ENCODE data around the gene TRMT11. TPM values are rescaled to one million over a fixed set of nuclear protein-coding genes. Genes with fewer than 3 reads are reported as not detected.
"Not testable (repeated sequence)": the region's sequence is repeated elsewhere in the genome, so short reads cannot be mapped to it uniquely, and the experiment has no call there.

TRMT11 gene
- total and polyA plus RNA-seq, 10 donors = 10.7 to 37.7 (median 22.2) TPM

DNA sequence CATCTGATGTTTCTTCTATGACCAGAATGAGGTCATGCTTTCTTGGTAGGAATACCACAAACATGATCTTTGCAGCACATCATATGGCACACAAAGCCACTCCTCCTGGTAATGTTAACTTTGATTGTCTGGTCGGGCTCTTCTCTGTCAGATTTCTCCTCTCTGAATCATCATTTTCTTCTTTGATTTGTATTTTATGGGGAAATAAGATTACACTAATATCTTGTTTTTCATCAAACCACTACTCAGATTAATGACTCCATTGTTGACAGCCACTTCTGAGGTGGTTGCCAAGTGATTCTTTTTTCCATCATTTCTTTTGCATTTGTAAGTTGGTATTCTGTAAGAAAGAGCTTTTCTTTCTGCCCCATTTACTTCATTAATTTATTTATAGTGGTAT, 29.5 kb downstream of the TRMT11 start:
- intact Hi-C loops (cut with DNase I; ENCODE audit: low total_unique reads) = no loop called here
- H3K27ac ChIP-seq = no peak overlapping the region
- H3K27me3 ChIP-seq (replicated peaks in 1 of 7) = no peaks in the 10 kb centered on the region
- 83 to 94% (median 85%) methylated on average over 1 of the region's 1 CpG for WGBS, 5 donors
- peaks cover 0 to 96% (median 62%) of the 10 kb centered on the region in 6 donors for H3K36me3 ChIP-seq
- DNase-seq = no peak
- no peak for TF ChIP-seq POLR2A (IDR thresholded peaks at IDR 0.05)
- no peaks in the 10 kb centered on the region for H3K9me3 ChIP-seq
- H3K4me1 ChIP-seq = no peaks in the 10 kb centered on the region
- no peak overlapping the region for H3K4me3 ChIP-seq

DNA sequence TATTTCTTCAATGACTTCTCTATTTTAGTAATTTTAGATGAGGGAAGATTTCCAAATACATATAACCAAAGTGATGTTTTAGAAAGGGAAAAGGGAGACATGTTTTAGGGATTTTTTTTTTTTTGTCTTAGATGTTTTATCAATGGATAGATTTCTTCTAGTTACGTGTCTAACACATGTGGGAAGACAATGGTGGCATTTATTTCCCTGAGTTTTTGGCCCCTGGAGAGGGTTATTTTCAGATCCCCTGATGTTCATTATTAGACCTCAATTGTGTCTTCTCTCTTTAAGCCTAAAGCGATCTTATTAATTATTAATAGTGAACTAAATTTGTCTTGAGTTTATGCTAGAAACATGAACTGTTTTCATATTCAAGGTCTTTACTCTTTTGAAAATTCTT, 30.3 kb downstream of the TRMT11 start:
- no peak overlapping the region for H3K4me3 ChIP-seq
- no peak for DNase-seq
- no peak for TF ChIP-seq POLR2A (IDR thresholded peaks at IDR 0.05)
- TF ChIP-seq, protein P1, sequence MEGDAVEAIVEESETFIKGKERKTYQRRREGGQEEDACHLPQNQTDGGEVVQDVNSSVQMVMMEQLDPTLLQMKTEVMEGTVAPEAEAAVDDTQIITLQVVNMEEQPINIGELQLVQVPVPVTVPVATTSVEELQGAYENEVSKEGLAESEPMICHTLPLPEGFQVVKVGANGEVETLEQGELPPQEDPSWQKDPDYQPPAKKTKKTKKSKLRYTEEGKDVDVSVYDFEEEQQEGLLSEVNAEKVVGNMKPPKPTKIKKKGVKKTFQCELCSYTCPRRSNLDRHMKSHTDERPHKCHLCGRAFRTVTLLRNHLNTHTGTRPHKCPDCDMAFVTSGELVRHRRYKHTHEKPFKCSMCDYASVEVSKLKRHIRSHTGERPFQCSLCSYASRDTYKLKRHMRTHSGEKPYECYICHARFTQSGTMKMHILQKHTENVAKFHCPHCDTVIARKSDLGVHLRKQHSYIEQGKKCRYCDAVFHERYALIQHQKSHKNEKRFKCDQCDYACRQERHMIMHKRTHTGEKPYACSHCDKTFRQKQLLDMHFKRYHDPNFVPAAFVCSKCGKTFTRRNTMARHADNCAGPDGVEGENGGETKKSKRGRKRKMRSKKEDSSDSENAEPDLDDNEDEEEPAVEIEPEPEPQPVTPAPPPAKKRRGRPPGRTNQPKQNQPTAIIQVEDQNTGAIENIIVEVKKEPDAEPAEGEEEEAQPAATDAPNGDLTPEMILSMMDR (IDR thresholded peaks at IDR 0.05 in 8 of 11, conservative IDR thresholded peaks at IDR 0.05 in 3 of 11) = no peak
- TF ChIP-seq POLR2AphosphoS5 (IDR thresholded peaks at IDR 0.05) = no peak
- H3K27me3 ChIP-seq (replicated peaks in 1 of 7) = no peaks in the 10 kb centered on the region
- H3K4me1 ChIP-seq = no peaks in the 10 kb centered on the region
- WGBS, 5 donors = 94 to 100% (median 96%) methylated on average over 2 of the region's 2 CpGs
- H3K27ac ChIP-seq = no peak overlapping the region
- H3K9me3 ChIP-seq = no peaks in the 10 kb centered on the region
- H3K36me3 ChIP-seq = peaks cover 2 to 96% (median 61%) of the 10 kb centered on the region in 6 donors
- intact Hi-C loops (cut with DNase I; ENCODE audit: low total_unique reads) = no loop called here

DNA sequence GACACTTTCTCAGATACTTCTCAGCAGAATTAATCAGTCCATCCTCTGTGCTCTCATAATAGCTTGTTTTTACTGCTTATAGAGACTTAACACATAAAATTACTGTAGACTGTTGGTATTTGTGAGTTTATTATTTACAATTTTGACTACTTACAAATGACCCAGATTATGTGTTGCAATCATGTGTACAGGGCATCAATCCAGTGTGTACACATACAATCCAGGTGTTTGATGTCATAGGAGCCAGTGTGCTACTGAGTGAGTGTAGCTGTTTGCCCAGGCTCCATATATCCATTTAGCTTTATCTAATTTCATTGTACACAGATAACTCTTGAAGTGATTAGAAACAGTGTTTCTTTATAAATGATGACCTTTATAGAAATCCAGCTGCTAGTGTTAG, 31.3 kb downstream of the TRMT11 start:
- no peaks in the 10 kb centered on the region for H3K27me3 ChIP-seq (replicated peaks in 1 of 7)
- intact Hi-C loops (cut with DNase I; ENCODE audit: low total_unique reads) = no loop called here
- DNase-seq = no peak
- H3K4me1 ChIP-seq = no peaks in the 10 kb centered on the region
- TF ChIP-seq, protein P1 (IDR thresholded peaks at IDR 0.05 in 8 of 11, conservative IDR thresholded peaks at IDR 0.05 in 3 of 11) = no peak
- TF ChIP-seq POLR2AphosphoS5 (IDR thresholded peaks at IDR 0.05) = no peak
- no peak for TF ChIP-seq POLR2A (IDR thresholded peaks at IDR 0.05)
- no peaks in the 10 kb centered on the region for H3K9me3 ChIP-seq
- H3K4me3 ChIP-seq = no peak overlapping the region
- no peak overlapping the region for H3K27ac ChIP-seq
- peaks cover 4 to 96% (median 57%) of the 10 kb centered on the region in 6 donors for H3K36me3 ChIP-seq

DNA sequence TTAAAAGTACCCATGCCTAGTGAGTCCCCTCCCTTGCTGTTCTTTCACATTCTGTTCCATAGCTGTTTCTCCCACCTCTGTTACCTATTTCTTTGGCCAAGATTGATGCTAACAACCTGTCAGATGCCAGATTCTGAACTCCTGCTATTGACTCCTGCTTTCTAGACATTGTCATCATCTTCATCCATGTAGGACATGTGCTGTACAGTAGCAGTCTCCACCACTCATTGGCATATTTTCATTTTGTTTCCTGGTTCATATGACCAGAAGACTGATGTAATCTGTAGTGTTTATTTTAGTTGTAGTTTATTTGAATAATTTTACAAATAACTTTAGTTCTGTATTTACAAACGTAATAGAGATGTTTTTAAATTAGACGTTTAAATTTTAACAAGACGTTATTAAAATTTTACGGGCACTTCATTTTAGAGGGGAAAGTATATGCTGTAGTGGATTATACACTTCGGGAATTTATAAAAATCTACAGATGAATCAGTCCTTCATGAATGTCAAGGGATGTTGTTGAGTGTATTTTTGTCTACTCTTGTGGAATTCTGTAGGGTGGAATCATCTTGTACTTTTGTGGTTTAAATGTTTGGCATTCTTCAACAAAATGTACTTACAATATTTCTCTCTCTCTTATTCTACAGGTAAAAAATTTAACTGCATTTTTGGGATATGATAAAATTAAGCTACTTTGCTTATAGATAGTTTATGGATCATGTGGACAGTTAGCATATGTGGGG, 34.1 kb downstream of the TRMT11 start:
- Histone ChIP-seq H3K4me1 (no peaks in the 10 kb centered on the region), H3K36me3 (peaks cover 4 to 96% (median 51%) of the 10 kb centered on the region in 6 donors), H3K27ac (no peak overlapping the region), H3K4me3 (no peak overlapping the region), H3K9me3 (no peaks in the 10 kb centered on the region), H3K27me3 (replicated peaks in 1 of 7) (no peaks in the 10 kb centered on the region)
- WGBS, 5 donors = 94 to 98% (median 96%) methylated on average over 5 of the region's 5 CpGs
- TF ChIP-seq POLR2AphosphoS5 (IDR thresholded peaks at IDR 0.05) = no peak
- intact Hi-C loops (cut with DNase I; ENCODE audit: low total_unique reads) = no loop called here
- no peak for DNase-seq

DNA sequence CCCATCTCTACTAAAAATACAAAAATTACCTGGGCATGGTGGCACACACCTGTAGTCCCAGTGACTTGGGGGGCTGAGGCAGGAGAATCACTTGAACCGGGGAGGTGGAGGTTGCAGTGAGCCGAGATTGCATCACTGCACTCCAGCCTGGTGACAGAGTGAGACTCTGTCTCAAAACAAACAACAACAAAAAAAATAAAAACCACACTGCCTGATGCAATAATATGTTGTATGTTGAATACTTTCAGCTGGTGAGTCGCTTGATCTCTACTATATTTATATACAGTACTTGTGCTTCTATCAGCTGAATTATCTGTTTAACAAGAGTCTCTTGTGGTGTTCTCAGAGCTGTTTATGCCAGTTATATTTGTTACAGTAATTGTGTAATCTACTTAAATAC, 37.1 kb downstream of the TRMT11 start:
- DNase-seq; H3K9me3 ChIP-seq; intact Hi-C loops (cut with DNase I; ENCODE audit: low total_unique reads); H3K4me1 ChIP-seq; H3K27me3 ChIP-seq (replicated peaks in 1 of 7); H3K4me3 ChIP-seq; H3K27ac ChIP-seq: not testable (repeated sequence)
- peaks cover 4 to 100% (median 56%) of the 10 kb centered on the region in 6 donors for H3K36me3 ChIP-seq
- 89 to 98% (median 92%) methylated on average over 3 of the region's 3 CpGs for WGBS, 5 donors

All from spleen (tissue), 11 donors.